ENCODE data around the gene PLGRKT.
A peak's percentile ranks its signal among the peaks of the same experiment; 100 is the strongest.

- no peak for TF ChIP-seq CTCF (IDR thresholded peaks at IDR 0.05; ENCODE audit: extremely low read depth in 1 of 2, insufficient read depth in 1 of 2, low read depth in 1 of 2, low read length in 2 of 2)
- TF ChIP-seq JUN (IDR thresholded peaks at IDR 0.05; ENCODE audit: borderline replicate concordance, insufficient read depth, insufficient read length, low read depth): peak; percentile 37
- TF ChIP-seq POLR2AphosphoS5 (IDR thresholded peaks at IDR 0.05; ENCODE audit: insufficient read depth, low read depth, low read length): no peak
- no peak for TF ChIP-seq MYC (IDR thresholded peaks at IDR 0.05; ENCODE audit: low read depth, low read length)
- TF ChIP-seq GATA2 (IDR thresholded peaks at IDR 0.05; ENCODE audit: insufficient read depth, insufficient read length, low read depth, low read length): peak; percentile 40
- TF ChIP-seq POLR2A (IDR thresholded peaks at IDR 0.05; ENCODE audit: low read depth, low read length): no peak
- TF ChIP-seq, protein P1, sequence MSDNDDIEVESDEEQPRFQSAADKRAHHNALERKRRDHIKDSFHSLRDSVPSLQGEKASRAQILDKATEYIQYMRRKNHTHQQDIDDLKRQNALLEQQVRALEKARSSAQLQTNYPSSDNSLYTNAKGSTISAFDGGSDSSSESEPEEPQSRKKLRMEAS (IDR thresholded peaks at IDR 0.05; ENCODE audit: insufficient read depth, insufficient read length): no peak
- TF ChIP-seq EZH2 (IDR thresholded peaks at IDR 0.05; ENCODE audit: borderline replicate concordance, low read depth, low read length, severe bottlenecking): no peak
- peak; percentile 68 for TF ChIP-seq FOS (IDR thresholded peaks at IDR 0.05; ENCODE audit: borderline replicate concordance, insufficient read depth, low read length)
These were observed 48.5 kb downstream of the PLGRKT start for GRCh38 chr9:5389109-5389732.

Measured in endothelial cell of umbilical vein (primary cell).